Psoas muscle (tissue), 8 donors: ENCODE data around the gene NR2F1-AS1. TPM values are rescaled to one million over a fixed set of nuclear protein-coding genes. Genes with fewer than 3 reads are reported as not detected.

Source experiments
- ATAC-seq, 4 donors: fragments of 200-7000 bp; cut with Tn5 transposase; one replicate each; pipeline ENCODE4 v1.9.1; 2020; ENCODE audit warnings: moderate library complexity in 3 of 4, mild to moderate bottlenecking in 2 of 4
- DNase-seq, 2 donors: peaks; one replicate each; pipeline ENCODE4 v3.0.0-alpha.2; 2020
- H3K27ac ChIP-seq: fragments of 200-600 bp; one replicate; pipeline ENCODE4 v1.8.0; 2022
- H3K27me3 ChIP-seq, 3 donors: fragments of 200-600 bp in 1 of 3; one replicate each; pipeline versions ENCODE4 v1.6.1 to v1.8.0; 2013 to 2022; ENCODE audit warnings: low read length in 2 of 3, mild to moderate bottlenecking in 2 of 3, moderate library complexity in 1 of 3; ENCODE audit not compliant: insufficient read depth in 3 of 3
- H3K36me3 ChIP-seq, 2 donors: fragments of 200-600 bp in 1 of 2; one replicate each; pipeline versions ENCODE4 v1.6.1 to v1.8.0; 2013 to 2022; ENCODE audit warnings: low read depth in 1 of 2, mild to moderate bottlenecking in 1 of 2, moderate library complexity in 1 of 2; ENCODE audit not compliant: insufficient read depth in 1 of 2
- H3K4me1 ChIP-seq: fragments of 200-600 bp; one replicate; pipeline ENCODE4 v1.8.0; 2022
- H3K4me3 ChIP-seq: fragments of 200-600 bp; one replicate; pipeline ENCODE4 v1.8.0; 2022; ENCODE audit warnings: mild to moderate bottlenecking
- H3K9me3 ChIP-seq: fragments of 200-600 bp; one replicate; pipeline ENCODE4 v1.8.0; 2022
- WGBS, 3 donors: extraction: QIAGEN DNeasy Blood & Tissue Kit; methylation state at CpG; one replicate each; pipeline versions ENCODE4 v1.1.6 to v1.1.7; 2013; 5-methylcytosine and 5-hydroxymethylcytosine counted together
- intact Hi-C, 2 donors: fragments of 100-400 bp; cut with DNase I; formaldehyde crosslinking; loops; one replicate each; pipeline versions ENCODE4 v1.11.0 to v1.14.2; 2022
- polyA plus RNA-seq, 3 donors: library from polyadenylated mRNA; stranded (reverse); fragments of 200-250 nt; gene quantifications; one replicate each; pipeline ENCODE4 v1.2.3, GENCODE V29; 2013
- total RNA-seq, 4 donors: library from RNA; stranded (reverse); fragmentation: NEBNext Ultra II Directional in 2 of 4; extraction: Animal tissue kit (Norgen Biotek cat#: 25700) in 2 of 4; gene quantifications; one replicate each; pipeline versions ENCODE4 v1.2.1 to v1.2.4, GENCODE V29; 2021 to 2023
- TF ChIP-seq, protein P1 (sequence below): fragments of 200-600 bp; IDR thresholded peaks from one replicate; pipeline ENCODE4 v1.8.0; 2022; ENCODE audit warnings: antibody characterized with exemption
- donor health status: healthy with polysubstance abuse.
- donor health status: DM: no; HTN: no; CAD: no; lungs with moderate emphysema.
- donor health status: Bipolar disorder and iron deficiency.
- donor health status: healthy.
- donor health status: DM: yes; HTN: yes; CAD: no.
- donor health status: DM: no; HTN: no; CAD: no.
- donor health status: DM: no; HTN: no; CAD: no.
- donor health status: DM: yes; HTN: yes; CAD: no.

The NR2F1-AS1 gene
- total and polyA plus RNA-seq, 7 donors: 0.13 to 1.5 (median 0.42) TPM

DNA sequence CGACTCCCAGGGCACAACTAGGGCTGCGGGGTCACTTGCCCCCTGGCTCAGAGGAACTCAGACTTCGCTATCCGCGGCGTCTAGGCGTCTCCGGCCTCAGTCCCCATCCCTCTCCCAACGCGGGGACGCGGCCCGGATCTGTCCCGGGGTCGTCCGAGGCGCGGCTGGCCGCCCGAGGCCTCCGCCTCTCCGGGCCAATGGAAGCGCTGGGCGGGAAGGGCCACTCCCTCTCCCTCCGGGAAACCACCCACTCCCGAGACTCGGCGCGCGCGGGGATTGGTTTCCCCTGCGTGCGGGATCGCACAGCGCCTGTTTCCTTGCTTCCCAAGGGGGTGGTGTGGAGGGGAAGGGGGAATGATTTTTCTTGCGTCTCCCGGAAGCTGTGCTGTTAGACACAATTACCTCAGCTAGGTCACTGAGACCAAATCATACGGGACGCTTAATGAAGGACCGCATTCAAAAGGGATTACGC, 40.3 kb upstream of the NR2F1-AS1 start:
- ATAC-seq: peak; percentile 82 to 90 (median 87)
- Histone ChIP-seq H3K4me1 (peaks cover 11% of the 10 kb centered on the region), H3K9me3 (no peaks in the 10 kb centered on the region), H3K27me3 (no peaks in the 10 kb centered on the region), H3K4me3 (peak overlapping the region; percentile 83), H3K27ac (peak overlapping the region; percentile 80), H3K36me3 (no peaks in the 10 kb centered on the region)
- TF ChIP-seq, protein P1, sequence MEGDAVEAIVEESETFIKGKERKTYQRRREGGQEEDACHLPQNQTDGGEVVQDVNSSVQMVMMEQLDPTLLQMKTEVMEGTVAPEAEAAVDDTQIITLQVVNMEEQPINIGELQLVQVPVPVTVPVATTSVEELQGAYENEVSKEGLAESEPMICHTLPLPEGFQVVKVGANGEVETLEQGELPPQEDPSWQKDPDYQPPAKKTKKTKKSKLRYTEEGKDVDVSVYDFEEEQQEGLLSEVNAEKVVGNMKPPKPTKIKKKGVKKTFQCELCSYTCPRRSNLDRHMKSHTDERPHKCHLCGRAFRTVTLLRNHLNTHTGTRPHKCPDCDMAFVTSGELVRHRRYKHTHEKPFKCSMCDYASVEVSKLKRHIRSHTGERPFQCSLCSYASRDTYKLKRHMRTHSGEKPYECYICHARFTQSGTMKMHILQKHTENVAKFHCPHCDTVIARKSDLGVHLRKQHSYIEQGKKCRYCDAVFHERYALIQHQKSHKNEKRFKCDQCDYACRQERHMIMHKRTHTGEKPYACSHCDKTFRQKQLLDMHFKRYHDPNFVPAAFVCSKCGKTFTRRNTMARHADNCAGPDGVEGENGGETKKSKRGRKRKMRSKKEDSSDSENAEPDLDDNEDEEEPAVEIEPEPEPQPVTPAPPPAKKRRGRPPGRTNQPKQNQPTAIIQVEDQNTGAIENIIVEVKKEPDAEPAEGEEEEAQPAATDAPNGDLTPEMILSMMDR: no peak
- intact Hi-C loops: loop anchor here in 1 of 2 donors (5.0 kb wide), 1 partner anchor 39 kb away; the partner anchor contains the start of genes NR2F1 and NR2F1-AS1
- DNase-seq: peak; percentile 79 to 82
- WGBS, 3 donors: 1 to 2% (median 1%) methylated on average over 36 to 41 of the region's 41 CpGs

DNA sequence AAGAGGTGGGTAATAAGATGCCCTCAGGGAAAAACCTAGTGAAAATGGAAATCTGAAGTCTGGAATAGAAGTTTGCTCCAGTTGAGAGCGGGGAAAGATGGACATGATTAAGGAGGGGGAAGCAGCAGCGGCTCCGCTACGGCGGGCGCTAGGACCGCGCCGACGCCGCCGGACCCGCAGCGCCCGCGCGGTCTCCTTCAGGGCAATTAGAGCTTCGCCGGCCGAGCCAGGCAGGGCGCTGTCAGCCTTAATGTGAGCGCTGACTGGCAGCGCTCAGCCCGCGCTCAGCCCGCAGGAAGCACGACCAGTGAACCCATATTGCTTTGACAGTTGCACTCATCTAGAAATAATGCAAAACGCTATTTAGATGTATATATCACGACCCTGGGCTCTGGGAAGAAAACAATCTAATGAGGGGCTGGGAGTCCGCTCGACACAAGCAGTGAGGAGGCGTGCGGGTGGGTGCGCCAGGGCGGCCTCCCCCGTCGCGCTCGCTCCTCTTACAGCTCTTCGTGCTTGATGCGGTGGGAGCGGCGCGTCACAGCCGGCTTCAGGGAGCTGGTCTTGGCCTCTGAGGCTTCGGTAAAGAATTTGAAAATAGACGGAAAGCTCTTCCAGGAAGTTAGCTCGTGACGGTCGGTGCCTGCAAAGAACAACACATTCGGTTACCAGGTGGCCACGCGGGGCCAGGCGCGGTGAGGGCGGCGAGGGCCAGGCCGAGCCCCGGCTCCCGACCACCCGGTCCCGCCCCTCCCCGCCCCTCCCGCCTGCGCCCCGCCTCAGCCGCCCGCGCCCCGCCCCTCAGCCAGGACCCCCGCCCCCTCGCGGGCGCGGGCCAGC, 39.7 kb upstream of the NR2F1-AS1 start:
- Histone ChIP-seq H3K9me3 (no peaks in the 10 kb centered on the region), H3K36me3 (no peaks in the 10 kb centered on the region), H3K27me3 (no peaks in the 10 kb centered on the region), H3K4me3 (peak overlapping the region; percentile 83), H3K4me1 (peaks cover 11% of the 10 kb centered on the region), H3K27ac (peak overlapping the region; percentile 80)
- TF ChIP-seq, protein P1: no peak
- WGBS, 3 donors: 0 to 1% (median 0%) methylated on average over 51 to 75 of the region's 75 CpGs
- peak; percentile 88 to 93 (median 91) for ATAC-seq
- peak; percentile 62 to 81 for DNase-seq
- intact Hi-C loops: loop anchor here in 1 of 2 donors (5.0 kb wide), 1 partner anchor 38 kb away; the partner anchor contains the start of genes NR2F1 and NR2F1-AS1

DNA sequence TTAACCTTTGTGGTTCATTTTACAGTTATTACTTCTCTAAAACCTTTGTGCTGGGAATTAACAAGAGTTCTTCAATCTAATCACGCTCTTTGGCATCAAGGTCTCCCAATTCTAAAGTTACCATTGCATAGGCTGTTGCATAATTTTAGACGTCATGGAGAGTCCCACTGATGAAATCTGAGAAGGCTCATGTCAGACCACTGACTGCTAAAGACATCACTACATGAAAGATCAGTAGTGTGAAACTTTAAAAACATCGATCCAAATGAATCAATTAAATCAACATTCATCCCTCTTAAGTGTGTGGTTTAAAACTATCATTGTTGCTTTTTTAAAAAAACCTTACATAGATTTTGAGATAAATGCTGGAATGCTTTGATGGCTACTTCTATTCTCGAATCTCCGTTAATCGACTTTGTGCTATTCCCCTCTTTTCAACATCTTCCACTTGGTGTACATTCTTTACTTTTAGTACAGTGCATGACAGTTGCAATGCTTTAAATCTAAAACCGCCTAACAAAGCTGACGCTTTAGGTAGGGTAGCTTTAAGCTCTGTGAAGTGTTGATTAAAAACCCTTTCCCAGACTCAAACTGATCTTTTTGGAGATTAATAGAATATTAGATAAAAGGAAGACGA, 35.6 kb upstream of the NR2F1-AS1 start:
- 73 to 81% (median 77%) methylated on average over 9 of the region's 9 CpGs for WGBS, 3 donors
- H3K4me1 ChIP-seq: peaks cover 12% of the 10 kb centered on the region
- peaks cover 6 to 36% (median 9%) of the 10 kb centered on the region in 3 donors for H3K27me3 ChIP-seq
- TF ChIP-seq, protein P1: no peak
- intact Hi-C loops: loop anchor here in 1 of 2 donors (10.0 kb wide), 1 partner anchor 498 kb away; a partner anchor contains a TSS
- no peaks in the 10 kb centered on the region for H3K36me3 ChIP-seq
- H3K9me3 ChIP-seq: no peaks in the 10 kb centered on the region
- ATAC-seq (no peak), DNase-seq (no peak)
- H3K4me3 ChIP-seq: no peak overlapping the region
- H3K27ac ChIP-seq: no peak overlapping the region

DNA sequence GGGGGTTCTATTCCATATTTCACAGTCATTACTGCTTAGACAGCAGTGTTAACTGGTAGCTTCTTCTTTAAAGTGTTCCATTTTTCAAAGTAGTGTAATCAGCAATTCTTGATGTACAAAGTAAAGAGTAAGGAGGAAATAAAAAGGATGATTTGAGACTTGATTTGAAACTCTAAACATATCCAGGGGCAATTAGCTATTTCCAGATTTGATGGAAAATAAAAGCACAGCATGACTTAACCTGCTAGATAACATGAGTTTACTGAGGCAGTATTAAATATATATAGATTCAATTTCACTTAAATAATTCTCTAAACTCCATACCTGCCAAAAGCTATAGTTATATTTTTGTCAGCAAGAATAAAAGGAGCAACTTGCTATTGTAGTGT, 31.8 kb upstream of the NR2F1-AS1 start:
- Histone ChIP-seq H3K4me3 (no peak overlapping the region), H3K4me1 (peaks cover 4% of the 10 kb centered on the region)
- intact Hi-C loops: loop anchor here in 1 of 2 donors (10.0 kb wide), 1 partner anchor 502 kb away; a partner anchor contains a TSS

More for the DNA sequence above, 31.8 kb upstream of the NR2F1-AS1 start:
- no peak for DNase-seq
- Histone ChIP-seq H3K27me3 (peaks cover 14 to 74% (median 20%) of the 10 kb centered on the region in 3 donors), H3K27ac (no peak overlapping the region), H3K9me3 (no peaks in the 10 kb centered on the region), H3K36me3 (no peaks in the 10 kb centered on the region)
- TF ChIP-seq, protein P1: no peak
- ATAC-seq: no peak
